Erythroblast (primary cell): Measurements from ENCODE around the gene NAA35.

Experiments
- GATA1 ChIP-seq: IDR thresholded peaks from 2 replicates; pipeline ENCODE4 v1.6.1; 2011; ENCODE audit warnings: low read depth, mild to moderate bottlenecking, control low read depth, low read length, moderate library complexity
- POLR2A ChIP-seq: IDR thresholded peaks from 2 replicates; pipeline ENCODE4 v1.6.1; 2011; ENCODE audit warnings: mild to moderate bottlenecking, low read length

- TF ChIP-seq POLR2A (no peak), GATA1 (no peak)
Measured at GRCh38 chr9:86043999-86044398, 103.1 kb downstream of the NAA35 start.
